Gastrocnemius medialis (tissue), 4 donors: ENCODE measurements around the gene GALNT18.

Experiments used
- CTCF ChIP-seq, 5 experiments: fragments of 450-650 bp in 3 of 5; fragments of 200-600 bp in 2 of 5; sonication (generic) in 2 of 5; IDR thresholded peaks in 4 of 5; conservative IDR thresholded peaks in 1 of 5; 1 replicate in 4 of 5; 2 replicates in 1 of 5; pipeline ENCODE4 v1.5.1; 2016 to 2019; ENCODE audit warnings: antibody characterized with exemption in 5 of 5, mild to moderate bottlenecking in 3 of 5, moderate library complexity in 3 of 5
- POLR2A ChIP-seq, 2 donors: fragments of 450-650 bp; IDR thresholded peaks; one replicate each; pipeline ENCODE4 v1.6.1; 2017; ENCODE audit warnings: antibody characterized with exemption in 2 of 2, mild to moderate bottlenecking in 2 of 2, moderate library complexity in 2 of 2

- TF ChIP-seq CTCF (IDR thresholded peaks at IDR 0.05 in 4 of 5, conservative IDR thresholded peaks at IDR 0.05 in 1 of 5) (no peak), POLR2A (IDR thresholded peaks at IDR 0.05) (no peak)
Measured at GRCh38 chr11:11312738-11313137, 309.1 kb downstream of the GALNT18 start.
